ENCODE measurements around the gene PRDM10.

- TF ChIP-seq POLR2AphosphoS5 (IDR thresholded peaks at IDR 0.05) (no peak), RAD21 (conservative IDR thresholded peaks at IDR 0.05) (no peak), REST (IDR thresholded peaks at IDR 0.05; ENCODE audit: borderline replicate concordance) (no peak), CTCF (IDR thresholded peaks at IDR 0.05; ENCODE audit: poor library complexity, severe bottlenecking) (no peak)
Measured at GRCh38 chr11:129854232-129854805, 148.3 kb downstream of the PRDM10 start.
